GM18511 (cell line): ENCODE data around the gene ACAD10.
A peak's percentile ranks its signal among the peaks of the same experiment; 100 is the strongest.

Experiments used
- ATAC-seq: cut with Tn5 transposase; IDR thresholded peaks from one replicate; pipeline ENCODE4 v1.9.1; 2021; ENCODE audit warnings: mild to moderate bottlenecking, moderate library complexity; ENCODE audit not compliant: unreplicated experiment

Gene ACAD10

DNA sequence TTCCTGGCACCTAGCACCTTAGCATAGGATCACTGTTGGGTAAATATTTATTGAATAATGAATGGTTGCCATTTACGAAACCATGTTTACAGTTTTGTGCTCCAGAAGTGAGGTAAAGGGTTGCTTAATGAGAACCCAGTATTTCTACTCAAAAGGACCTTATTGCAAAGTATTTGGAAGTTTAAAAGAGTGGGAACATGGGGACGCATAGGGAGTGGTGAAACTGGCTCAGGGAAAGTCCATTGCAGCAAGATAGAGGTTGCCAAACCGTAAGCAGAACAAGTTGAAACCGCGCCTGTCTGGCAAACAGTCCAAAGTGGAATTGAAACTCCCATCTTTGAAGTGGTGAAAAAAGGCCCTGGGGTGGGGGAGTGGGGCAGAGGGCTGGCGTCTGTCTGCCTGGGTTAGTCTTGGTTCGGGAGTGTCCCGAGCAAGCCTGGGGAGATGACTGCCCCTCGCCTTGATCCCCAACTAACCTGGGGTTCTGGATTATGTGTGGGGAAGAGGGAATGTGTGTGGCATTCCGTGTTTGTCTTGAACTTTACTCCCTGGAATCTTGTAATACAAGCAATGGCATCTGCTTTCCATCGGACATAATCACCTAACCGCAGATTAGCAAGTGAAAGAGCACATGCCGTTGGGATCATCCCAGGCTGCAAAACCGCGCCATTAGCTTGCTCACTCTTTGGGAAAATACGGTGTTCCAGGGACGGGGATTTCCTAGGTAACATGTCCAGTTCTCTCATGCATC is 88.1 kb downstream of the ACAD10 start:
- ATAC-seq, result no peak

DNA sequence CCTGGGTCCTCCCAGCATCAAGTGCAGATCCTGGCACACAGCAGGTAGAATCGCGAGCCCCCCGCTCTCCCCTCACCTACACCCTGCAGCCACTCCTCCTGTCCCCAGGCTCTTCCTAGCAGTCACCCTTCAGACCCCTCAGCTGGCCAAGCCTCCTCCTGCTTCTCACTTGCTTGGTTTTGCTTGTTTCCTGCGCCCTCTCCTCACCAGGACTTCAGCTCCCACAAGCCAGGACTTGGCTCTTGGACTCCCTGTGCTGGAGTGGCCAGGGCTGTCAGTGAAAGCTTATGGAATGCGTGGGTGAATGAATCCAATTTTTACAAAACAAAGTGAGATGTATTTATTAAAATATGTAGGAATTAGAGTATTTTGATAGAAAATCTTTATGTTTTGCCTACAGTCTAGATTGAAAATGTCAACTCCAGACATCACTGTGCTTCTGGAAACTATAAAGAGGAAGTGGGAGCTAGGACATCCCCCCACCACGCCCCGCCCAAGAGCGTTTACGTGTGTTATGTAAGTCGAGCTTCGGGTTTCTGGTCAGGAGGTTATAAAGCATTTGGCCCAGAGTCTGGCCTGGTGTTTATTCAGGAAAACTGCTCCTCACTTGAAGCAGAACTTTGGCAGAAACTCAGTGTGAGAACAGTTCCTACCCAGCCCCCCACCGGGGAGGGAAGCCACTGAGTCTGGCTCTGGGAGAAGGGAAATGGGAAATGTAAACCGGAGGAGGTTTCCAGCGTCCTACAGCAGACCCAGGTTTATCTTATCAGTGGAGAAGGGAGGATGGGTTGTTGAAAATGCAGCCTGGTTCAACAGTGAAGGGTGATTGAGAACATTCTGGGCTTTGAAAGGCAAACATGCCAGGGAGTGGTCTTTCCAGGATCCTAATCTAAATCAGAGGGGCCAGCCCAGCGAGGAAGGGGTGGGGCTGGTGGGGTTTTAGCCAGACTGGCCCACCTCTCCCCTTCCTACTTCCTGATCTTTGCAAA is 89.6 kb downstream of the ACAD10 start:
- peak; percentile 71 for ATAC-seq

DNA sequence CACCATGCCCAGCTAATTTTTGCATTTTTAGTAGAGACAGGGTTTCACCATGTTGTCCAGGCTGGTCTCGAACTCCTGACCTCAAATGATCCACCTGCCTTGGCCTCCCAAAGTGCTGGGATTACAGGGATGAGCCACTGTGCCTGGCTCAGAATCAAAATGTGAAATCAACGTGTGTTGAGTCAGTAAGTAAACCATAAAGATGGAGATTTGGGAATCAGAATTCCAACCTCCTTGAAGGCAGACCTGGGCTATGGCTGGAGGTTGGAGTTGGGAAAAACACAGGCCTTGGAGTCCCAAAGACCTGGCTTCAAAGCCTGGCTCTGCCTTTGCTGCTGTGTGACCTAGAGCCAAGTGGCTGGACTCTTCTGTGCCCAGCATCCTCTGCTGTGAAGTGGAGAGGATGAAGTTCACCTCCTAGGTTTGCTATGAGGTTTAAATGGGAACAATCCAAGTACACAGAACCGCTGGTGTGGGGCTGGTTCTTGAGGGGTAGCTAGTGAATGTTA is 91.0 kb downstream of the ACAD10 start:
- ATAC-seq, result no peak

DNA sequence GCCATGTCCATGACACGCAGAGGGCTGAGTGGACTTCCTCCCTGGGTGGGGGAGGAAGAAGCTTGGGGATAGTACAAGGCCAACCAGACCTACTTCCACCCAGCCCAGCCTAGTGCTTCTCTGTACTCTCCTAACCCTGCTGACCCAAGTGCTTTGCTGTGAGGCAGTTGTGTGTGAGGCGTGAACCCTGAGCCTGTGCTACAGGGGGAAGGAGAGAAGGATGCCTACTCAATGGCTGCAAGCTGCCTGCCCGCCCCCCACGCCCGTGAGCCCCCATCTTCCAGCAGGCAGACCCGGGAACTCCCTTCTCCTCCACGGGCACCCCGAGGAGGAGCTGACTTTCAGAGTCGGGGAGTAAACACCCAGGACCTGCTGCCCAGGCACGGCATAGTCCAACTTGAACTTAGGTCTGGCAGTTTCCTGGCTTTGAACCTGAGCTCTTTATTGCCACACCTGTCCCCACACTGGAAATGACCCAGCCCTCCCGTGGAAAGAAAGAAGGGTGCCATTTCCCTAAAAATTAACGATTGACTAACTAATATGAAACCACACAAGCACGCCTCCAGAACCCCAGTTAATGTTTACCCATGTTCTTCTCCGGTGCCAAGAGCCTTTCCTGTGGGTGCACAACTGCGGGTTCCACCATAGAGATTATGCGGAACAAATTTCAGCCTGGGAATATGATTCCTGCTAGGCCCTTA is 91.6 kb downstream of the ACAD10 start:
- ATAC-seq, result no peak

DNA sequence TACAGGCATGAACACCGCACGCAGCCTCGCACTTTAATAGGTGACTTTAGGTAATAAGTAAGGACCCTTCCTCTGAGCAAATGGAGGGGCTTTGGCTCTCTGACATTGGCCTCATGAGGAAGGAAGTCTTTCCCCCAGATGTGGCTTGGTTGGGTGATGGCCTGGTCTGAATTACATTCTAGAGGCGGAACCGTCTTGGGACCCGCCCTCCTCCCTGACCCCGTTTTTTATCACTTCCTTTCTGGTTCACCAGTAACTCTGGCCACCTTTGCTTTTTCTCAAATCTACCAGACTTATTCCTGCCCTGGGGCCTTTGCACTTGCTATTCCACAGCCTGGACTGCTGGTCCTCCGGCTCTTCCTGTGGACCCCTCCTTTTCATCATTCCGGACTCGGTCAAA is 94.3 kb downstream of the ACAD10 start:
- no peak for ATAC-seq

DNA sequence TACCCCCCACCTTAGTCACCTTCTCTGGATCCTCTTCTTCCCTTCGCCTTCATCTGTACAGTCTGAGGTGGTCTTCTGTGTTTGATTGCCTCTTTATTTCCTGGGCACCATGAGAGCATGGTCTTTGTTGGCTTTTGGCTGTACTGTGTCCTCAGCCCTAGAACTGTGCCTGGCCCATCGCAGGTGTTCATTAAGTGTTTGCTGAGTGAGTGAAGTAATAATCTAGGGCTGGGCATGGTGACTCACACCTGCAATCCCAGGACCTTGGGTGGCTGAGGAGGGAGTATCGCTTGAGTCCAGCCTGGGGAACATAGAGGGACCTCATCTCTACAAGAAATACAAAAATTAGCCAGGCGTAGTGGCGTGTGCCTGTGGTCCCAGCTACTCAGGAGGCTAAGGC is 94.8 kb downstream of the ACAD10 start:
- ATAC-seq, result no peak

DNA sequence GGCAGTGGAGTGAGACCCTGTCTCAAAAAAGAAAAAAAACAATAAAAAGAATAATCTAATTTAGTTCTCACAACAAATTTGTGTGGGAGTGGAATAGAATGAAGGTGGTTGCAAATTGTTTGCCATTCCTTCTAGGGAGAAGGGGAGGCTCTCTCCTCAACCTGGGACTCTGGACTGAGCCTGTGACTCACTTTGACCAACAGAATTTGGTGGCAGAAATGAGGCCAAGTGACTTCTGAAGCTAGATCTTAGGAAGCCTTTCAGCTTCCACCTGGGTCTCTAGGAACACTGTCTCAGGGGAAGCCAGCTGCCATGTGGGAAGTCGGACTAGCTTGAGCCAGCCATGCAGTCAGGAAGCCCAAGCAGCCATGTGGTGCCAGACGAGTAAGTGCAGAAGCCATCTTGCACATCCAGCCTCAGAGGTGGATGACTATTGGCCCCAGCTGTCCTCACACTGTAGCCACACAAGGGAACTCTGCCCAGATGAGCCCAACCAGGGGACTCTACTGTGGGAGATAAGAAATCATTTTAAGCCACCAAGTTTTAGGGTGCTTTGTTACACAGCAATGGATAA is 95.3 kb downstream of the ACAD10 start:
- ATAC-seq, result no peak

DNA sequence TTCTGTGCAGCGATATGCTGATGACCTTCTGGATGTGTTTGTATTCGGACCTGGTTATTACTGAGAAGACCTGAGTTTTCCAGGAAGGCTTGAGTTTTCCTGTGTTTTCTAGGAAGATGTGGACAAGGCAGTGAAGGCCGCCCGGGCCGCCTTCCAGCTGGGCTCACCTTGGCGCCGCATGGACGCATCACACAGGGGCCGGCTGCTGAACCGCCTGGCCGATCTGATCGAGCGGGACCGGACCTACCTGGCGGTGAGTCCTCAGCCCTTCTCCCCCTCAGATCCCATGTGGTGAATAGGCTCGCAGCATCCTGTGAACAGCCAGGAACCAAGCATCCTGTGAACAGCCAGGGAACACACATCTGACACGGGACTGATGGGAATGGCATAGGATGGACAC is 97.2 kb downstream of the ACAD10 start:
- no peak for ATAC-seq

DNA sequence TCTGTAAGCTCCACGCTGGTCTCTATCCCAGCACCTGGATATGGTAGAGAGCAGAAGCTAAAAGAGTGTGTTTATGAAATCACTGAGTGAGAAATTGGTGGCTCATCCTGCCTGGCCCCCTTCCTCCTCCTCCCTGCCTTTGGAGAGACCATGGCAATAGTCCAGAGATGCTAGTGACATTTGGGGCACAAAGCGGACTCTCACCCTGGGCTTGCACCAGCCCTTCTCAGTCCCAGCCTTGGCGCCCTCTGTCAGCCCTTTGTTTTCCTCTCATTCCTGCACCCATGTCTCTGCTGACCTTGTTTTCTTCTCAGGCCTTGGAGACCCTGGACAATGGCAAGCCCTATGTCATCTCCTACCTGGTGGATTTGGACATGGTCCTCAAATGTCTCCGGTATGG is 99.1 kb downstream of the ACAD10 start:
- no peak for ATAC-seq

DNA sequence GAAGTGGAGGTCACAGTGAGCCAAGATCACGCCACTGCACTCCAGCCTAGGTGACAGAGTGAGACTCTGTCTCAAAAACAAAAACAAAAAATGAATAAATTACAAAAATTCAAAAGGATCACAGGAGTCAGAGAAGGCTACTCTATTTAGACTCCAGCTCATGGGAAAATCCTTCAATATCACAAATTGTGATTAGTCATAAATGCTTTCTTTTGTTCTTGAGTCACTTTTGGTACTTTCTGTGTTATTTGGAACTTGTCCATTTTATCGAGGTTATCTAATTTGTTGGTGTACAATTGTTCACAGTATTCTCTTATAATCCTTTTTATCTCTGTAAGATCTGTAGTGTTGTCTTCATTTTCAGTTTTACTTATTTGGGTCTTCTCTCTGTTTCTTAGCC is 99.8 kb downstream of the ACAD10 start:
- ATAC-seq, result no peak

DNA sequence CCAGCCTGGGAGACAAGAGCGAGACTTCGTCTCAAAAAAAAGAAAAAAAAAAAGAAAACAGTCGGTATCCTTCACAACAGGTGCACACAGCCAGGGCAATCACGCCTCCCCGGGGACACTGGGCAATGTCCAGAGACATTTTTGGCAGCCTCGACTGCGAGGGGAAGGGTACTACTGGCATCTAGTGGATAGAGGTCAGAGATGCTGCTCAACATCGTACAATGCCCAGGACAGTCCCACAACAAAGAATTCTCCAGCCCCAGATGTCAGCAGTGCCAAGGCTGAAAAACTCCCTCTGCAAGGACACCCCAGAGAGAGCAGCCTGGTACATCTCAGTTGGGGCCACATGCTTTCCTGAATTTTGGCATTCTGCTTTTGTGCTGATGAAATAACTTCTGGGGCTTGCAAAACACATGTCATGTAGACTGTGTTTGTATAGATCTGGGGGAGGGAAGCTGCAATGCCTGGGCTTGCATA is 102.4 kb downstream of the ACAD10 start:
- ATAC-seq, result no peak

DNA sequence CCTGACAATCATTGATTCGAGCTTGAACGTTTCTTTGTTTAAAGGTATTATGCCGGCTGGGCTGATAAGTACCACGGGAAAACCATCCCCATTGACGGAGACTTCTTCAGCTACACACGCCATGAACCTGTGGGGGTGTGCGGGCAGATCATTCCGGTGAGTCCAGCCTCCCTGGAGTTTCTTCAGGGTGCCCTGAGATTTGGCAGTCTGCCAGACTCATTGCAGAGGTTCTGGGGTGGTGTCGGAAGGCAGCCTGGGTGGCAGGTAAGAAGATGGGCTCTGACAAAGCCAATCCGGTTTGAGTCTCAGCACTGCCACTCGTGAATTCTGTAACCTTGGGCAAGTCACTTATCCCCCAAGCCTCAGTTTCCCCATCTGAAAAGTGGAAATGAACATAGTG is 103.9 kb downstream of the ACAD10 start:
- ATAC-seq, result no peak

DNA sequence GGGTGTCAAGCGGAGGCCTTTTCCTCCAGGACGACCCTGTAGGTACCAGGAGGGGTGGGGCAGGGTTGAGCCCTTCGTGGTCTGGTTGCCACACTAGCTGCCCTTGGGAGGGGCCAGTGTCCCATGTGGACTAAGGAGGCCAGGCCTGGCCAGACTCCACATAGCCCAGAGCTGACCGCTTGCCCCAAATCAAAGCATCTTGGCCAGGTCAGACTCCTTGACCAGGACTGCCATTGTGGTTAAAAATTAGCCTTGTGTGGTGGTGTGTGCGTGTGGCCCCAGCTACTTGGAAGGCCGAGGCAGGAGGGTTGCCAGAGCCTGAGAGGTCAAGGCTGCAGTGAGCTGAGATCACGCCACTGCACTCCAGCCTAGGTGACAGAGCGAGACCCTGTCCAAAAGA is 105.7 kb downstream of the ACAD10 start:
- ATAC-seq, result no peak

DNA sequence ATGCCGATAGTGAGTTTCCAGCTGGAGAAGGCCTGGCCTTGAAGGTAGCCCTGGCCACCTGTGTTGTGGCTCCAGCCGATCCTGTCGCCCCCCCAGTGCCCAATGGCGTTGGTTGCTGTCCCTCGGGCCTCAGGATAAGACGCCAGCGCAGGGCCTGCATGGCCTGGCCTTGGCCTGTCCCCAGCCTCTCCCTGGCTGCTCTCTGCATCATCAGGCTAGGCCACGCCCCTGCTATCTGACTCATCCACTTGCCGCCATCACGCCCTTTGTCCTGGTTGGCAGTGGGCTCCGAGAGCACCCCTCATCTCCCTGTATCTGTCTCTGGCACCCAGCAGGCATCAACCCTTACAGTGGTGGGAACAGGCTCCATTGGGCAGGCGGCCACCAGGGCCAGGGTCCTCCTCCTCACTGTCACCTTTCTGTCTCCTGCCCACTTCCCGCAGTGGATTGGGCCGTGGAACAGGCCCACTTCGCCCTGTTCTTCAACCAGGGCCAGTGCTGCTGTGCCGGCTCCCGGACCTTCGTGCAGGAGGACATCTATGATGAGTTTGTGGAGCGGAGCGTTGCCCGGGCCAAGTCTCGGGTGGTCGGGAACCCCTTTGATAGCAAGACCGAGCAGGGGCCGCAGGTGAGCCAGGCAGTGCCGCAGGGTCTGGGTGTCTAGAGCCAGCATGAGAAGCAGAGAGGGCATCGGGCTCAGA is 106.5 kb downstream of the ACAD10 start:
- ATAC-seq, result no peak

DNA sequence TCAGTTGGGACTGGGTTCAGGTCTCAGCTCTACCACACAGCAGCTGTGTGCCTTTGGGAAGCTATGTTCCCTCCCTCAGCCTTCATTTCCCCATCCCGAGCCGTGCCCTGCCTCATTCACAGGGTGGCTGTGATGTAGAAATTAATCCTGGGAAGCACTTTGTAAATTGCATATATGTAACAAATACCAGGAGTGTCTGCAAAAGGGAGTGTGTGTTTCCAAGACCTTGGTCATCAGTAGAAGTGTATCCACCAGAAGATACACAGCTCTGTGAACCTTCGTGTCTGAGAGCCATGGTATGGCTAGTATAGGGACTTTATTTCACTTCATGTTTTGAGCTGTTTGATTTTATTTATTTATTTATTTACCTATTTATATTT is 107.0 kb downstream of the ACAD10 start:
- no peak for ATAC-seq

DNA sequence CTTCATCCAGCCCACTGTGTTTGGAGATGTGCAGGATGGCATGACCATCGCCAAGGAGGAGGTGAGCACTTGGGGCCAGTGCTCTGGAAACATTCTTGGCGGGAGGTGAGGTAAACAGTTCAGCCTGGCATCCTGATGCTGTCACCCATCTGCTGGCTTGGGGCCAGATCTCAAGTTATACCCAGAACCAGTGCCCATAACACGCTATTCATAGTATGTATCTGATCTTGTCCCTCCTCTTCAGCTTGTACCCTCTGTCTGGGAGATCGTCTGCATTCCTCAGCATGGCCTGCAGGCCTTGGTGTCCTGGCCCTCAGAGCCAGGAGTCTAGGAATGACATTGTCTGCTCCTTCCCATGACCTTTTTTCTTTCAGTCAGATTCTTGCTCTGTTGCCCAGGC is 112.3 kb downstream of the ACAD10 start:
- no peak for ATAC-seq

DNA sequence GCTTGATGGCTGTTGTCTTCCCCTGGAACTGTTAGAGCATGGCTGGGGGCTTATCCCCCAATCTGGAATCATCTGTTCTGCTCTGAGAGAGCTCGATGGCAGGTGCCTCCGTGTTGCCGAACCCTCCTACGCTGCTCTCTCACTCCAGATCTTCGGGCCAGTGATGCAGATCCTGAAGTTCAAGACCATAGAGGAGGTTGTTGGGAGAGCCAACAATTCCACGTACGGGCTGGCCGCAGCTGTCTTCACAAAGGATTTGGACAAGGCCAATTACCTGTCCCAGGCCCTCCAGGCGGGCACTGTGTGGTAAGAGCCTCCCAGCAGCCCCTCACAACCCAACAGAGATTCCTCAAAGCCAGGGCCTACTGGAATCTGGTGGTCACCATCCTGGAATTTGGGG is 113.9 kb downstream of the ACAD10 start:
- no peak for ATAC-seq

DNA sequence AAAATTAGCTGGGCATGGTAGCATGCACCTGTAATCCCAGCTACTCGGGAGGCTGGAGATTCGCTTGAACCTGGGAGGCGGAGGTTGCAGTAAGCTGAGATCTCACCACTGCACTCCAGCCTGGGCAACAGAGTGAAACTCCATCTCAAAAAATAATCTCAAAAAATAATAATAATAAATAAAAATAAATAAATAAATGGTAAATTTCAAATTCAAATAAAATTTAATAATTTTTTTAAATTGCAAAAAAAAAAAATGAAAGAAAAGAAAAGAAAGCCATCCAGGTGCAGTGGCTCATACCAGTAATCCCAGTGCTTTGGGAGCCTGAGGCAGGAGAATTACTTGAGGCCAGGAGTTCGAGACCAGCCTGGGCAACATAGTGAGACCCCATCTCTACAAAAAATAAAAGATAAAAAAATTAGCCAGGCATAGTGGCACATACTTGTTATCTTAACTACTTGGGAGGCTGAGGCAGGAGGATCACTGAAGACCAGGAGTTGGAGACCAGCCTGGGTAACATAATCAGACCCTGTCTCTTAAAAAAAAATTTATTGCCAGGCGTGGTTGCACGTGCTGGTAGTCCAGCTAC is 117.3 kb downstream of the ACAD10 start:
- ATAC-seq, result no peak

DNA sequence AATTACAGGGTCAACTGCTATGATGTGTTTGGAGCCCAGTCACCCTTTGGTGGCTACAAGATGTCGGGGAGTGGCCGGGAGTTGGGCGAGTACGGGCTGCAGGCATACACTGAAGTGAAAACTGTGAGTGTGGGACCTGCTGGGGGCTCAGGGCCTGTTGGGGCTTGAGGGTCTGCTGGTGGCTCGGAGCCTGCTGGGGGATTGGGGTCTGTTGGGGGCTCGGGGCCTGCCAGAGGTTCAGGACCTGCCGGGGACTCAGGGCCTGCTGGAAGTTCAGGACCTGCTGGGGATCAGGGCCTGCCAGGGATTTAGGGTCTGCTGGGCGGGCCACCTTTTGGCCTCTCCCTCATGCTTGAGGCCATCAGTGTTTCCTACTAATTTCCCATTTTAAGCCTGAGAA is 118.0 kb downstream of the ACAD10 start:
- ATAC-seq, result no peak

DNA sequence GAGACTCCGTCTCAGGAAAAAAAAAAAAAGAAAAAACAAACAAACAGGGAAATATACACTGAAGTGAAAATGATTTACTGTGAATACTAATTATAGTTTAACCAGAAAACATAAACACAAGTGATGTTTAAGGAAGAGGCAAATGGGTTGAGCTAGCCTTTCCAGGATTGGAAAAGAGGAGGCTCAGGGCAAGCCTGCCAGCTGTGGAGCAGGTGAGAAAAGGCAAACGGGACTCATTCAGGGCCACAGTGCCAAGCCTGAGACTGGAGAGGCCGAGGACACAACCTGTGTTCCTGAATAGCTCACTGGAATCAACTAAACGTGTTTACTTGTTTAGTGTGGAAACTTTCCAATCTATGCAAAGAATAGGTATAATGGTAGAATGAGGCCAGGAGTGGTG is 120.5 kb downstream of the ACAD10 start:
- ATAC-seq, result no peak
